DND-41 (cell line): Measurements from ENCODE around the gene PLPP6.

Source experiments
- EZH2 ChIP-seq: IDR thresholded peaks from 3 replicates; pipeline ENCODE4 v1.6.1; 2012; ENCODE audit warnings: borderline replicate concordance, low read depth, mild to moderate bottlenecking, moderate library complexity, low read length, inconsistent platforms; ENCODE audit not compliant: severe bottlenecking
- TF ChIP-seq, protein P1 (sequence below): IDR thresholded peaks from 2 replicates; pipeline ENCODE4 v1.5.1; 2012; ENCODE audit warnings: borderline replicate concordance, low read length, moderate library complexity, mild to moderate bottlenecking; ENCODE audit not compliant: poor library complexity, severe bottlenecking; ENCODE audit errors: extremely low read depth

- TF ChIP-seq, protein P1, sequence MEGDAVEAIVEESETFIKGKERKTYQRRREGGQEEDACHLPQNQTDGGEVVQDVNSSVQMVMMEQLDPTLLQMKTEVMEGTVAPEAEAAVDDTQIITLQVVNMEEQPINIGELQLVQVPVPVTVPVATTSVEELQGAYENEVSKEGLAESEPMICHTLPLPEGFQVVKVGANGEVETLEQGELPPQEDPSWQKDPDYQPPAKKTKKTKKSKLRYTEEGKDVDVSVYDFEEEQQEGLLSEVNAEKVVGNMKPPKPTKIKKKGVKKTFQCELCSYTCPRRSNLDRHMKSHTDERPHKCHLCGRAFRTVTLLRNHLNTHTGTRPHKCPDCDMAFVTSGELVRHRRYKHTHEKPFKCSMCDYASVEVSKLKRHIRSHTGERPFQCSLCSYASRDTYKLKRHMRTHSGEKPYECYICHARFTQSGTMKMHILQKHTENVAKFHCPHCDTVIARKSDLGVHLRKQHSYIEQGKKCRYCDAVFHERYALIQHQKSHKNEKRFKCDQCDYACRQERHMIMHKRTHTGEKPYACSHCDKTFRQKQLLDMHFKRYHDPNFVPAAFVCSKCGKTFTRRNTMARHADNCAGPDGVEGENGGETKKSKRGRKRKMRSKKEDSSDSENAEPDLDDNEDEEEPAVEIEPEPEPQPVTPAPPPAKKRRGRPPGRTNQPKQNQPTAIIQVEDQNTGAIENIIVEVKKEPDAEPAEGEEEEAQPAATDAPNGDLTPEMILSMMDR, result no peak
- TF ChIP-seq EZH2, result no peak
Measured at GRCh38 chr9:4684820-4685219, 22.7 kb downstream of the PLPP6 start.
